GM04503 (cell line): ENCODE results near the gene CR2.
"Not testable (repeated sequence)": the region's sequence is repeated elsewhere in the genome, so short reads cannot be mapped to it uniquely, and the experiment has no call there.

Experiments used
- DNase-seq: peaks from one replicate; pipeline ENCODE4 v3.0.0-alpha.2; 2012; ENCODE audit warnings: low read depth

CR2 gene

GRCh38 chr1:207504438-207504837 is 50.3 kb downstream of the CR2 start:
- DNase-seq = no peak

- no peak for DNase-seq
Observed at GRCh38 chr1:207510444-207510843, 56.3 kb downstream of the CR2 start.

DNA sequence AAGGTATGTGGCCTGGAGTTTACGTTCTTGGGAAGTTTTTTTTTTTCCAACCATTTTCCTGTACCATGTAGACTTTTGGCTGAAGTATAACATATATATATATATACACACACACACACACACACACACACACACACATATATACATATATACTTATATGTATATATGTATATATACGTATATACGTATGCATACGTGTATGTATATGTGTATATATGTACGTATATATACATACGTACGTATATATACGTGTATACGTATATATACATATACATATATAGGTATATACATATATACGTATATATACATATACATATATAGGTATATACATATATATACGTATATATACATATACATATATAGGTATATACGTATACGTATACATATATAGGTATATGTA is 60.8 kb downstream of the CR2 start:
- DNase-seq = no peak

GRCh38 chr1:207516729-207517128 is 62.6 kb downstream of the CR2 start:
- DNase-seq = no peak

GRCh38 chr1:207518608-207519236 is 64.6 kb downstream of the CR2 start:
- no peak for DNase-seq

- DNase-seq = no peak
Observed at GRCh38 chr1:207519505-207520399, 65.6 kb downstream of the CR2 start.

DNA sequence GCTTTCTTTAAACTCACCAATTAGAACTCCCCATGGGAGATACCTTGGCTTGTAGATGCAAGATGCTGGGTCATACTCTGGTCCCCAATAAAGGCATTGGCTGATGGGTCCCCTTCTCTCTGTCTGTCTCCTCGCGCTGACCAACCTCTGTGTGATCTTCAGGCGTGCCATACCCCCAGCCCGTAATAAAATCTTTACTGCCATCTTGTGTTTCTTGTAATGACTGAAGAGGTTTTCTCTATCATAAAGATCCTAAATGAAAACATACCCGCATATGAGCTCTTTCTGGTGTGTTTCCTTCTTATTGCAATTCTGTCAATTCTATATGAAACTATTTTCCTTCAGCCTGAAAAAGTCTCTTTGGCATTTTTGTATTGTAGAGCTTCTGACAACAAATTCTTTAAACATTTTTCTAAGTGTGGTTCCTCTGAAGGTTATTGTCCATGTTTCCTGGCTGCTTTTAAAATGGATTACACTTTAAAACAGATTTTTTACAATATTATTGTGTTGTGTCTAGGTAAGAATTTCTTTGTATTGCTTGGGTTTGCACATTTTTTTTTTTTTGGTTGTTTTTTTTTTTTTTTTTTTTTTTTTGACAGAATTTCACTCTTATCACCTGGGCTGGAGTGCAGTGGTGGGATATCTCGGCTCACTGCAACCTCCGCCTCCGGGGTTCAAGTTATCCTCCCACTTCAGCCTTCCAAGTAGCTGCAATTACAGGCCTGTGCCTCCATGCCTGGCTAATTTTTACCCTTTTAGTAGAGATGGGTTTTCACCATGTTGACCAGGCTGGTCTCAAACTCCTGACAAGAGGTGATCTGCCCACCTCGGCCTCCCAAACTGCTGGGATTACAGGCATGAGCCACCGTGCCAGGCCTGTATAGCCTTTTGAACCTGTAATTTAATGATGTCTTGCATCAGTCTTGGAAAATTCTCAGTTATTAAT is 66.5 kb downstream of the CR2 start:
- DNase-seq = not testable (repeated sequence)

DNA sequence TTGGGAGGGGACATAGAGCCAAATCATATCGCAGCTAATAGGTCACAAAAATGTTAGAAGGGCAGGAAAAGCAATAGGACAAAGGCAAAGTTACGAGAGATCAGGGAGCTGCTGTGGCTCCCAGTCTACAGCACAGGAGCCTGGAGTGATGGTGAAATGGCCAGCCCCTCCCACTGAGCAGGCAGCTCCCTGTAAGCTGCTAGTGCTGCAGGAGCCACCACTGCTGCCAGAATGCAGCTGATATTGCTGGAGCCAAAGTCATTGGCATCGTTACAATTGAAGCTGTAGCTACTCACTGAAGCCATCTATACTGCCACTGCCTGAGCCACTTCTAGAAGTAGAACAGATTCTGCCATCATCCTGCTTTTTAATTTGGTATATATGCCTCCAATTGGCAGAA is 71.1 kb downstream of the CR2 start:
- DNase-seq = not testable (repeated sequence)

DNA sequence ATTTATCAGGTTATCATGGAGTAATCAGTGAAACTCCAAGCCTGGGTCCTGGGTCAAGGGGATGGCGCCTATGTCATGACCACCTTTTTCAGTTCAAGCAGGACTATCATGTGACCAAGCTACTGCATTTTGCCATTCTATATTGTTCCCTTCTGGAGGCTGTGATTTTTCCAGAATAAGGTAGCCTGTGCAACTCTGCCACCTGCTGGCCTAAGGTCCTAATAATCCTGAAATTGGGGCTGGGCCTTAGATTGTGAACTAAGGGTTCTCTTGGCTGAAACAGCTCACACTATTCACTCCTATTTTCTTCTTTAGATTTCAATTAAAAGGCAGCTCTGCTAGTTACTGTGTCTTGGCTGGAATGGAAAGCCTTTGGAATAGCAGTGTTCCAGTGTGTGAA is 74.3 kb downstream of the CR2 start:
- DNase-seq = not testable (repeated sequence)

DNA sequence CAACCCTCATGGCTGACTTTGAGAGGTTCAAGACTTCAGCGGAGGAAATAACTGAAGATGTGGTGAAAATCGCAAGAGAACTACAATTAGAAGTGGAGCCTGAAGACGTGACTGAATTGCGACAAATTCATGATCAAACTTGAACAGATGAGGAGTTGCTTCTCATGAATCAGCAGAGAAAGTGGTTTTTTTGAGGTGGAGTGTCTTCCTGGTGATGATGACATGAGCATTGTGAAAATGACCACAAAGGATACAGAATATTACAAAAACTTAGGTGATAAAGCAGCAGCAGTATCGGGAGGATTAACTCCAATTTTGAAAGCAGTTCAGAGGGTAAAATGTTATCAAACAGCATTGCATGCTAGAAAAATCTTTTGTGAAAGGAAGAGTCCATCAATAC is 82.1 kb downstream of the CR2 start:
- DNase-seq = not testable (repeated sequence)
